HG03103 (cell line): ENCODE measurements around the gene PITRM1.
A peak's percentile ranks its signal among the peaks of the same experiment; 100 is the strongest.
"Not testable (repeated sequence)": the region's sequence is repeated elsewhere in the genome, so short reads cannot be mapped to it uniquely, and the experiment has no call there.

Experiments
- ATAC-seq: cut with Tn5 transposase; IDR thresholded peaks from one replicate; pipeline ENCODE4 v1.9.1; 2021; ENCODE audit warnings: low read depth; ENCODE audit not compliant: unreplicated experiment

Gene PITRM1

GRCh38 chr10:3172446-3173170, at the start of gene PITRM1:
Gene PITRM1 (minus strand): TSS chr10:3172782. CDS start chr10:3172772, 10 bp downstream.
- peak; percentile 96 for ATAC-seq

- no peak for ATAC-seq
These were observed 49.5 kb upstream of the PITRM1 start for GRCh38 chr10:3222068-3222467.

GRCh38 chr10:3221601-3222000, 49.0 kb upstream of the PITRM1 start:
- ATAC-seq = not testable (repeated sequence)

- no peak for ATAC-seq
These were observed 48.3 kb upstream of the PITRM1 start for GRCh38 chr10:3220853-3221252.

GRCh38 chr10:3219021-3219628, 46.5 kb upstream of the PITRM1 start:
- not testable (repeated sequence) for ATAC-seq

- ATAC-seq = no peak
These were observed 45.3 kb upstream of the PITRM1 start for GRCh38 chr10:3217853-3218252.

- ATAC-seq = no peak
These were observed 44.7 kb upstream of the PITRM1 start for GRCh38 chr10:3217301-3217700.

- ATAC-seq = no peak
These were observed 42.7 kb upstream of the PITRM1 start for GRCh38 chr10:3215153-3215775.

GRCh38 chr10:3213758-3214515, 41.4 kb upstream of the PITRM1 start:
- ATAC-seq = no peak

GRCh38 chr10:3213208-3213607, 40.6 kb upstream of the PITRM1 start:
- ATAC-seq = no peak

GRCh38 chr10:3210251-3210877, 37.8 kb upstream of the PITRM1 start:
- no peak for ATAC-seq

- no peak for ATAC-seq
These were observed 36.2 kb upstream of the PITRM1 start for GRCh38 chr10:3208481-3209406.

- ATAC-seq = no peak
These were observed 34.8 kb upstream of the PITRM1 start for GRCh38 chr10:3207351-3207750.

- ATAC-seq = no peak
These were observed 34.1 kb upstream of the PITRM1 start for GRCh38 chr10:3206511-3207157.

GRCh38 chr10:3203972-3204371, 31.4 kb upstream of the PITRM1 start:
- ATAC-seq = no peak

GRCh38 chr10:3203016-3203811, 30.6 kb upstream of the PITRM1 start:
- no peak for ATAC-seq

- no peak for ATAC-seq
These were observed 29.2 kb upstream of the PITRM1 start for GRCh38 chr10:3201796-3202195.

GRCh38 chr10:3199488-3199887, 26.9 kb upstream of the PITRM1 start:
- ATAC-seq = no peak
